A673 (cell line): Measurements from ENCODE around the gene UPK3A. TPM values are rescaled to one million over a fixed set of nuclear protein-coding genes. Genes with fewer than 3 reads are reported as not detected.

Source experiments
- BruUV-seq: library from RNA; stranded (reverse); fragments of 400-500 nt; replicated peaks from 2 replicates; lab custom pipeline; 2021; lab: Mats Ljungman, UMichigan
- CTCF ChIA-PET: fragments of 300-600 bp; sonication (Branson Sonifier 250); formaldehyde crosslinking; loops from one replicate; lab custom pipeline; 2022; ENCODE audit warnings: antibody characterized with exemption; lab: Charles Lee
- POLR2A ChIA-PET: fragments of 300-600 bp; sonication (Branson Sonifier 250); formaldehyde crosslinking; loops from one replicate; lab custom pipeline; 2022; ENCODE audit warnings: antibody characterized with exemption; ENCODE audit not compliant: low non-redundant PET; lab: Charles Lee
- DNase-seq: peaks from one replicate; pipeline ENCODE4 v3.0.0-alpha.2; 2015; ENCODE audit warnings: low spot score
- H3K27ac ChIP-seq: fragments of 200-600 bp; sonication (generic); 2 replicates; pipeline ENCODE4 v1.5.1; 2016; ENCODE audit warnings: mixed run types, low read depth, mild to moderate bottlenecking, mixed read lengths, antibody characterized with exemption, low read length; ENCODE audit not compliant: poor library complexity, severe bottlenecking
- H3K27me3 ChIP-seq: fragments of 200-600 bp; sonication (generic); replicated peaks from 2 replicates; pipeline ENCODE4 v1.6.1; 2017; ENCODE audit warnings: mixed run types, low read depth, mild to moderate bottlenecking, mixed read lengths, antibody characterized with exemption, low read length; ENCODE audit not compliant: insufficient read depth, poor library complexity
- H3K36me3 ChIP-seq: fragments of 200-600 bp; sonication (generic); 2 replicates; pipeline ENCODE4 v1.6.1; 2016; ENCODE audit warnings: mixed run types, mild to moderate bottlenecking, mixed read lengths, antibody characterized with exemption, low read length; ENCODE audit not compliant: insufficient read depth, poor library complexity, severe bottlenecking
- H3K4me1 ChIP-seq: fragments of 200-600 bp; sonication (generic); 2 replicates; pipeline ENCODE4 v1.6.1; 2017; ENCODE audit warnings: mixed run types, mild to moderate bottlenecking, mixed read lengths, antibody characterized with exemption, low read length; ENCODE audit not compliant: insufficient read depth, poor library complexity, severe bottlenecking
- H3K4me3 ChIP-seq: fragments of 200-600 bp; sonication (generic); 2 replicates; pipeline ENCODE4 v1.5.1; 2016; ENCODE audit warnings: low read depth, mixed run types, mild to moderate bottlenecking, mixed read lengths, low read length; ENCODE audit not compliant: poor library complexity, severe bottlenecking
- H3K9me3 ChIP-seq: fragments of 200-600 bp; sonication (generic); 2 replicates; pipeline ENCODE4 v1.6.1; 2016; ENCODE audit warnings: mixed run types, low read depth, mild to moderate bottlenecking, mixed read lengths, antibody characterized with exemption, low read length; ENCODE audit not compliant: poor library complexity, severe bottlenecking
- CTCF ChIP-seq: fragments of 300-800, 200-600 bp; sonication (generic); conservative IDR thresholded peaks from 2 replicates; pipeline ENCODE4 v1.5.1; 2017; ENCODE audit warnings: low read depth, mild to moderate bottlenecking, antibody characterized with exemption, low read length, moderate library complexity, mixed read lengths
- EZH2 ChIP-seq: fragments of 200-600 bp; sonication (generic); IDR thresholded peaks from 2 replicates; pipeline ENCODE4 v1.6.1; 2017; ENCODE audit warnings: borderline replicate concordance, low read depth, mild to moderate bottlenecking, mixed read lengths, antibody characterized with exemption, low read length; ENCODE audit not compliant: poor library complexity, severe bottlenecking
- intact Hi-C: fragments of 100-400 bp; cut with micrococcal nuclease; formaldehyde crosslinking; loops from one replicate; pipeline ENCODE4 v1.10.0; 2022; ENCODE audit not compliant: unreplicated experiment
- total RNA-seq: library from RNA; stranded (reverse); gene quantifications from 2 replicates; pipeline ENCODE4 v1.2.3, GENCODE V29; 2021

Gene UPK3A
- total RNA-seq, 1 experiment from 2014 or later: not detected

GRCh38 chr22:45321827-45322226 is 37.1 kb downstream of the UPK3A start:
- TF ChIP-seq EZH2 (no peak), CTCF (no peak)
- no TSS peak for BruUV-seq
- H3K9me3 ChIP-seq: no peaks in the 10 kb centered on the region
- peaks cover 22% of the 10 kb centered on the region for H3K4me1 ChIP-seq
- H3K27me3 ChIP-seq: no peaks in the 10 kb centered on the region
- H3K27ac ChIP-seq: no peak overlapping the region
- peaks cover 17% of the 10 kb centered on the region for H3K36me3 ChIP-seq
- ChIA-PET CTCF (interaction anchor here (0.5 kb wide), 1 partner anchor 178 kb away, joined by 3 read pairs; no protein-coding TSS in a partner anchor), POLR2A (no interaction called here)
- intact Hi-C loops: no loop called here
- H3K4me3 ChIP-seq: no peak overlapping the region
- no peak for DNase-seq

- peaks cover 15% of the 10 kb centered on the region for H3K4me1 ChIP-seq
- H3K9me3 ChIP-seq: no peaks in the 10 kb centered on the region
- CTCF ChIA-PET: no interaction called here
- H3K36me3 ChIP-seq: peaks cover 27% of the 10 kb centered on the region
- no peaks in the 10 kb centered on the region for H3K27me3 ChIP-seq
- intact Hi-C loops: no loop called here
- TF ChIP-seq CTCF (no peak), EZH2 (no peak)
- POLR2A ChIA-PET: no interaction called here
- DNase-seq: no peak
- no peak overlapping the region for H3K27ac ChIP-seq
- no peak overlapping the region for H3K4me3 ChIP-seq
- no TSS peak for BruUV-seq
Observed at GRCh38 chr22:45322873-45323525, 38.2 kb downstream of the UPK3A start.

GRCh38 chr22:45323695-45324094 is 38.9 kb downstream of the UPK3A start:
- DNase-seq: no peak
- BruUV-seq: no TSS peak
- H3K9me3 ChIP-seq: no peaks in the 10 kb centered on the region
- peaks cover 31% of the 10 kb centered on the region for H3K36me3 ChIP-seq
- no peak for TF ChIP-seq CTCF
- peaks cover 14% of the 10 kb centered on the region for H3K4me1 ChIP-seq
- H3K27ac ChIP-seq: no peak overlapping the region
- ChIA-PET CTCF (no interaction called here), POLR2A (no interaction called here)
- H3K4me3 ChIP-seq: no peak overlapping the region
- intact Hi-C loops: no loop called here
- no peaks in the 10 kb centered on the region for H3K27me3 ChIP-seq
